Activated T-cell treated with anti-CD3 and anti-CD28 coated beads for 24 hours (primary cell): ENCODE results near the gene MCC.

Experiments
- DNase-seq: peaks from one replicate; pipeline ENCODE4 v3.0.0-alpha.2; 2020; ENCODE audit warnings: low read depth

Gene MCC

GRCh38 chr5:113052041-113052795, 436.0 kb downstream of the MCC start:
- no peak for DNase-seq

DNA sequence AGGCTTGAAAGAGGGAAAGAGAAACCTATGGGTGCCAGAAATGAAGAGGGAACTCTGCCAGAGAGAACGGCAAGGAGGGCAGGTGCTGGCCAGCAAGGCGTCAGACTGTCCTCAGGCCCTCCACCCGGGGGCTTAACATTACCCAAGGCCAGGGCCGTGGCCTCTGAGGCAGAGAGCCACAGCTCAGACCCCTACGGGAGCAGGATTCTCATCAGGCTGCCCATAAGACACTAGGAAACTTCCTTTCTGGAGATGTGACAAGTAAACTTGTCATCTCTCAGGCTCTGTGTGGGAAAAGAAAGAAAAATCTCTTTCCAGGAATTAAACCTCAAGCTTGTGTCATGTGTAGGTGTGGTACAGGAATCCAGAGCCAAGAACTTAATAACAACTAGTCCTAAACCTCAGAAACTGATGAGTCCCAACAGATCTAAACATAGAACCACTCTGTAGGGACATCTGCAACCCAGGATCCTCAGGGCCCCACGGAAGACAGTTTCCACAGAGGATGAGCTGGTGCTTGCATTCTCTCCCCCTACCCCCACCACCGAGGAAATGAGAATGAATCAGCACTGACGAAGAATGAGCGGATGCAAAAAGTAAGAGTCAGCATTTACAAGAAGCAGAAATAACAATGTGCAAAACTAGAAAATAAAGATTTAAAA, 437.4 kb downstream of the MCC start:
- no peak for DNase-seq

- no peak for DNase-seq
Measured at GRCh38 chr5:113048931-113049330, 439.3 kb downstream of the MCC start.

DNA sequence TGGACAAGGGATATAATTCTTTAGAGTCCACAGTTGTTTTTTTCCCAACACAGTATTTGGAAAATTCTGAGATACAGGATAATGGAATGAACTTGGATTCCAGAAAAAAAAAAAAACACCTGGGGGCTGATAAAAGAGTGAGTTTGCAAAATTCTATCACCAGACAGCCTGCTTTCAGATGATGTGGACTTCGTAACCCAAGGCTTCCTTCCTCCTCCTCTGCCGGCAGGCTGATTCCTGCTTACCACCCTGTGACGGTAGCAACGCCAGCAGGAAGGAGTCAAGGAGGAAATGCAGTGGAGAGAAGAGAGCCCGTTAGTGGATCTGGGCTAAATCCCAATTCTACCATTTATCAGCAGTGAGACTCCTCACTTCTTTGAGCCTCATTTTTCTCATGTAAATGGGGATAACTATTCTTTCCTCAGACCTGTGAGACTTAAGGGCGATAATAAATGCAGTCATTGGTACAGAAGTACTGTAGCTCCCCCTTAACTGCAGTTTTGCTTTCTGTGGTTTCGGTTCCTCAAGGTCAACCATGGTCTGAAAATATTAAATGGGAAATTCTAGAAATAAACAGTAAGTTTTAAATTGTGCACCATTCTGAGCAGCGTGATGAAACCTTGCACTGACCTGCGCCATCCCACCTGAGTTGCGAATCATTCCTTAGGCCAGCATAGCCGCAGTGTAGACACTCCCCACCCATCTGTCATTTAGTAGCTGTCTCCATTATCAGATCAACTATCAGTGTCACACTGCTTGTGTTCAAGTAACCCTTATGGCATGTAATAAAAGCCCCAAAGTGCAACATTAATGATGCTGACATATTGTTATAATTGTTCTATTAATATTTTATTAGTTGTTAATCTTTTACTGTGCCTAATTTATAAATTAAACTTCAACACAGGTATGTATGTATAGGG, 440.3 kb downstream of the MCC start:
- no peak for DNase-seq

DNA sequence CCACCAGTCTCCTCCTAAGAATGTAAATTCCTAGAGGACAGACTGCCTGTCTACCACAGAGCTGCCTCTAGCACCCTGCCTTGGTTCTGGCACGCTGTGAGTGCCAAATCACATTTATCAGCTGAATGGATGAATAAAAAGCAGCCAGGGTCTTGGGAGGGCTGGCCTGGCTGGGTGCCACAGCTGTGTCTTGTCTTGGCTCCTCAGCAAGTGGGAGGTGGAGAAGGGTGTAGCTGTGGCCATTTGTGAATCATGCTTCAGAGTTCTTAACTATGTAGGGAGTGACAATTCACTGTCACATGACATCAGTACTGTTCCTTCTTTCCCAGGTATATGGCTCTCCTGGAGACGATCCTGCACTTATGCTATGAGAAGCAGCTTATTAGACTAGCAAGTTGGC, 441.0 kb downstream of the MCC start:
- no peak for DNase-seq

GRCh38 chr5:113044776-113045465, 443.3 kb downstream of the MCC start:
- DNase-seq, result no peak

GRCh38 chr5:113043491-113043931, 444.7 kb downstream of the MCC start:
- DNase-seq, result no peak

- DNase-seq, result no peak
Measured at GRCh38 chr5:113042491-113043243, 445.6 kb downstream of the MCC start.

- no peak for DNase-seq
Measured at GRCh38 chr5:113040672-113041260, 447.5 kb downstream of the MCC start.

- no peak for DNase-seq
Measured at GRCh38 chr5:113039934-113040285, 448.3 kb downstream of the MCC start.

- DNase-seq, result no peak
Measured at GRCh38 chr5:113039229-113039933, 448.9 kb downstream of the MCC start.

GRCh38 chr5:113038714-113039113, 449.5 kb downstream of the MCC start:
- DNase-seq, result no peak

DNA sequence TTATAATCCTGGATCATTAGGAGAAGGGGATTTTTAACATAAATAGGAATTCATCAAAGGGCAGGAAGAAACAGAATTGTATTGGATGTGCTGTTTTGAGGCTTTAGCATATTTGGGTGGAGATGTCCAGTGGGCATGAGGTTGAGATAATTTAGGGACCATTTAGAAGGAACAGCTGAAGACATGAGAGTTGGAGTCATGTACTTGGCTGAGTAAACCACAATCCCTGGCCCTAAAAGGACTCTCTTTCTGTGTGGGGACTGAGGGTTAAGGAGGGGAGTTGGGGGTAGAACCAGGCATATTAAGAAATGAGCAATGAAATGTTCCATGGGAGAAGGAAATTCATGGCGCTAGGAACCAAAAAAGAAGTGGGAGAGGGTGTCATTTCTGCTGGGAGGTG, 450.1 kb downstream of the MCC start:
- DNase-seq, result no peak

- DNase-seq, result no peak
Measured at GRCh38 chr5:113036826-113037225, 451.4 kb downstream of the MCC start.

DNA sequence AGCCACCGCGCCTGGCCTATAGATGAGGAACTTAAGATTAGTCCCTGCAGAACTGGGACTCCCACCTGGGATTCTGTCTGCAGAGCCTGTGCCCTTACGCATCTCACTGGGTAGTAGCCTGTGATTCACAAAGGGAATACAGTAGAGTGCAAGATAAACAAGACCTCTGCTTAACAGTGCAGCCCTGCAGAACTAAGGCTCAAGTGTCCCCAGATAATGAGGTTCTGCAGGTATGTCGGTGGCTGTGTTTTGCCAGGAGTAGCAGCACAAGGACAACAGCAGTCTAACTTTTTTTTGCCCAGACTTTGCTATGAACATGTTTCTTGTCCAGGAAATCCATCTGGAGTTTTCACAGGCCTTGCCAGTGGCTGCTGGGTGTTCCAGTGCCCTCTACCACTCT, 451.9 kb downstream of the MCC start:
- no peak for DNase-seq

DNA sequence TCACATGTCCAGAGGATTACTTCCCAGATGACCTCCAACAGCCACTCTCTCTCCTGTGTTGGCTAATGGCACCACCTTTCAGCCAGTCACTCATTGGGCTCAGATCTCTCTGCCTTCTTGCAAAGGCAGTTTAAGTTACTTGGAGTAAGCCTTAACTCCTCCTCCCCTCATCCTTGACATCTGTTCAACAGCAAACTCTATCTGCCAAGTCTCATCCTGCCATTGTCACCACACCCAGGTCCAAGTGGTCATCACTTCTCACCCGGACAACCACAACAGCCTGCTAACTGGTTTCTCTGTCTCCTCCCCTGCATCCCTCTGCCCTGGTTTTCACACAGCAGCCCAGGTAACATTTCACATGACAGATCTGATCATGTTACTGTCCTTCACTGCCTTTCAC, 453.2 kb downstream of the MCC start:
- DNase-seq, result no peak

DNA sequence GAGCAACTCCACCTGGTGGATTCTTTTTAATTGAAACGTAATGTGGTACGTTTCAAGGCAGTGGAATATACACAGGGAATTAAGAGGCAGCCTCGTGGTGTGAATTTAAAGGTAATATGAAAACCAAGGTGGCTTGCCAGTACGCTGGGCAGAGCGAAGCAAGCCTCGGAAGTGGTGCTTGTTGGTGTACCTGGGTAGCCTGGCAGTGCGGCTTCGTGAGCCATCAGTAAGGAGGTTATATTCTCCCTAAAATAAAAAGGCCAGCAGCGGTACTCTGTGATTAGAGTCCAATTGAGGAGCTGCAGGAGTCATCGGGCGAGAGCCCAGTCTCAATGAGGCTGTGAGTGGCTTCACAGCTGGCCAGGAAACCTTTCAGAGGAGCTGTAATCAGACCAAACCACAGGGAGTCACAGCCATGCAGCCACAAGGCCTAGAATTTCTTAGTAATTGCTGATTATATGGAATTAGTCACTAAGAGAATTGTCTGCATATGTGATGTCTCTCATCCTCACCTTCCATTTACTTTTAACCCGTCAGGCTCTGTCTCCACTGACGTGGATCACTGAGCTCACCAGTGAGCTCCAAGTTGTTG, 454.0 kb downstream of the MCC start:
- DNase-seq, result no peak

- no peak for DNase-seq
Measured at GRCh38 chr5:113031557-113031956, 456.7 kb downstream of the MCC start.

DNA sequence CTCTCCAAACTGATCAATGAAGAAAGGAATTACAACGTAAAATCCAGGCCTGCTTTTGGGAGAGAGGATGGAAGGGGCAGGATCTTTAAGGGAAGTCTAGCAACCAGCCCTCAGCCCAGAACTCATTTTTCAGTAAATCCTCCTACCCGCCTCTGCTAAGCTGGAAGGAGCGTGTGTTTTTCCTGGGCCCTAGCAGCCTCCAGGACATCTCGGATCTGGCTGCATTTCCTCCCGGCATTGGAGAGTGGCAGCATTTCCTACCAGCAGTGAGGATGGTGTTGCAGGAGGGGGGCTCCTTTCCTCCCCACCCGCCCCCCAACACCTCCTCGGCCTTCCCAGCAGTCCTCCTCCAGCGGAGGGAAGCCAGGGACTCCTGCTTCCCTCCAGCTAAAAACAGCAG, 457.1 kb downstream of the MCC start:
- no peak for DNase-seq

GRCh38 chr5:113029614-113030013, 458.6 kb downstream of the MCC start:
- DNase-seq, result no peak
